ENCODE data around the gene AKR1B1.

The AKR1B1 gene

GRCh38 chr7:134443396-134444070 is 15.4 kb downstream of the AKR1B1 start:
- DNase-seq, result no peak

- DNase-seq, result no peak
These were observed 16.3 kb downstream of the AKR1B1 start for GRCh38 chr7:134442441-134443220.

GRCh38 chr7:134441264-134441663 is 17.6 kb downstream of the AKR1B1 start:
- no peak for DNase-seq

- DNase-seq, result no peak
These were observed 18.4 kb downstream of the AKR1B1 start for GRCh38 chr7:134440476-134440875.

GRCh38 chr7:134440067-134440466 is 18.8 kb downstream of the AKR1B1 start:
- no peak for DNase-seq

DNA sequence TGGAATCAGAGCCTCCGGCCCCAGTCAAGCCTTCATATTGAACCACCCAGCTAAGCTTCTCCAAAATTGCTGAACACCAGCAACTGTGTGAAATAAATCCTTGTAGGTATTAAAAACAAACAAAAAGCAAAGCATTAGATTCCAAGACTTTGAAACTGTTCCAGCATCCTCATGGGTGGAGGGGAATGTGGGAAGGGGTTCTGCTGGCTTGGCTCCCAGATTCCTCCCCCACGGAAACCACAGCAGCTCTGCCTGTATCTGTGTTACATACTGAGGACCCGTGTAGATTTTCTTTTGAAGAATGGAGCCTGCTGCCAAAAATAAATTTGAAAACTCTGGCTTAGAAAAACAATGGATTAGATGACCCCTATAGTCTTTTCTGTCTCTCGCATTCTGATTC is 20.0 kb downstream of the AKR1B1 start:
- no peak for DNase-seq

DNA sequence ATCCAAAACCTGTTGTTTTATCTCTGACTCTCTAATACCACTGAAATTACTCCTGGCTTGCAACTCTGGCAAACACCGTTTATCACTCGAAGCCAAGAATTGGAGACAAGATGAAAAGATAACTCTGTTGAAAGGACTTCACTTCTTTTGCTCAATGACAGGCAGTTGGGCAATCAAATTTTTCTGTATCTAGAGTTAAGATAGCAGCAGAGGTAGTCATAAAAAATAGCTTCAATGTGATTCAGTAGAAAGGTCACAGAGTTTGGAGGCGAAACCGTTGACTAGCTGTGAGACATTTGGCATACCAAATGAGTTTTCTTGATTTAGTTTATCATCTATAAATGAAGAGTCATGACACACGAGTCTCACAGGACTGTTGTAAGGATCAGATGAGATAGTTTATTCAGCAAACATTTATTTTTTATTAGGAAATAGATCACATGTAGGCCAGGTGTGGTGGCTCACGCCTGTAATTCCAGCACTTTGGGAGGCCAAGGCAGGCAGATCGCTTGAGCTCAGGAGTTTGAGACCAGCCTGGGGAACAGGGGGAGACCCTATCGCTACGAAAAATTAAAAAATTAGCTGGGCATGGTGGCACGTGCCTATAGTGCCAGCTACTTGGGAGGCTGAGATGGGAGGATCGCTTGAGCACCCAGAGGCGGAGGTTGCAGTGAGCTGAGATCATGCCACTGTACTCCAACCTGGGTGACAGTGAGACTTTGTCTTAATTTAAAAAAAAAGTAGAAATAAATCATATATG is 23.6 kb downstream of the AKR1B1 start:
- no peak for DNase-seq

- no peak for DNase-seq
These were observed 24.2 kb downstream of the AKR1B1 start for GRCh38 chr7:134434701-134435100.

GRCh38 chr7:134433430-134433829 is 25.5 kb downstream of the AKR1B1 start:
- no peak for DNase-seq

DNA sequence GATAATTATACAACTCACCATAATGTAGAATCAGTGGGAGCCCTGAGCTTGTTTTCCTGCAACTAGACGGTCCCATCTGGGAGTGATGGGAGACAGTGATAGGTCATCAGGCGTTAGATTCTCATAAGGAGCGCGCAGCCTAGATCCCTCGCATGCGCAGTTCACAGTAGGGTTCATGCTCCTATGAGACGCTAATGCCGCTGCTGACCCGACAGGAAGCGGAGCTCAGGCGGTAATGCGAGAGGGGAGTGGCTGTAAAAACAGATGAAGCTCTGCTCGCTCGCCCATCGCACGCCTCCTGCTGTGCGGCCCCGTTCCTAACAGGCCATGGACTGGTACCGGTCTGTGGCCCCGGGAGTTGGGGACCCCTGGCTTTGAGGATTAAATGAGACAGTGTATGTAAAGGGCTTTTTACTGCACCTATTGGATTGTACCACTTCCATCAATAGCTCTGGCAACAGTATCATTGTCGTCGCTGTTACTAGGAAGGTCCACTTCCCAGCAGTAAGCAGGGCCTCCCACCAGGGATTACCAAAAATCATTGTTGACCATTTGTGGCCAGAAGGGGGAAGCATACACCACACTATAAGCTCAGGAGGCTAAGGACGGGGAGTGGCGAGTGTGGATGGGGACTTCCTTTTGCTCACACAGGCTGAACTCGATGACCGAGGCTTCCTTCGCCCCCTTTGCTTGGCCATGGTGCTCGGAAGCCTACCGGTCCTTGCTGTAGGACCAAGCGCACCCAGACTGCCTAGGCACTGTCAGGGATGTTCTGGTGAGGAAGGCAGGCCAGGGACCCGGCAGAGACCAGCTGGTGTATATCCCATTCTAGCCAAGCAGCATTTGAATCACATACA is 26.4 kb downstream of the AKR1B1 start:
- peak; percentile 86 for DNase-seq

DNA sequence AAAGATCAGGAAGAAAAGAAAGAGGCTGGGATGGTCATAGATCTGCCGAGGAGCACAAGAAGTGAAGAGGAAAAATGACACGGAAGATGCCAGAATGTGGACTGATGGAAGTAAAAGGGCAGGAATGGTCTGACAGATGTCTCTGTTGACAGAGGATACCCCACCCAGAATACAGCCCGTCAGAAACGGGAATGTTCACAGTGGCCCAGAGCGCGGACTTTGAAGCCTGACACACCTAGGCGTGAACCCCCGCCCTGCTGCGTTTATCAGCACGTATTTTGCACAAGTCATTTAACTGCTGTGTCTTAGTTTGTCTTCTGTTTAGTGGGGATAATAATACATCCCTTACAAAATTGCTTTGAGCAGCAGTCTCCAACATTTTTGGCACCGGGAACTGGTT is 27.1 kb downstream of the AKR1B1 start:
- no peak for DNase-seq

GRCh38 chr7:134429481-134429880 is 29.4 kb downstream of the AKR1B1 start:
- no peak for DNase-seq

GRCh38 chr7:134428942-134429341 is 30.0 kb downstream of the AKR1B1 start:
- no peak for DNase-seq

DNA sequence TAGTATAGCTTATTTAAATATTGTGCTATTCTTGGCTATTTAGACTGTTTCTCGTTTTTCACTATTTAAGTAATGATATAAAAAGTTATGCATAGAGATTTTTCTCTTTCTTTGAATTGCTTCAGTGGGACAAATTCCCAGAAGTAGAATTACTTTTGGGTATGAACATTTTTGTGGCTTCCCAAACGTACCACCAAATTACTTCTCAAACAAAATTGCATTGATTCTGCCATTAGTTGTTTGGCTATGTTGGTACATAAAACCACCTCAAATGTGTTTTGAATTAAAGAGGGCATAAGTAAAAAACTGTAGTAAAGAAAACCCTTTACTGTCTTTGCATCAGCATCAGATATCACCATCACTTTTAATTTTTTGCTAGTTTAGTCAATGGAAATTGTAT is 31.0 kb downstream of the AKR1B1 start:
- DNase-seq, result no peak

DNA sequence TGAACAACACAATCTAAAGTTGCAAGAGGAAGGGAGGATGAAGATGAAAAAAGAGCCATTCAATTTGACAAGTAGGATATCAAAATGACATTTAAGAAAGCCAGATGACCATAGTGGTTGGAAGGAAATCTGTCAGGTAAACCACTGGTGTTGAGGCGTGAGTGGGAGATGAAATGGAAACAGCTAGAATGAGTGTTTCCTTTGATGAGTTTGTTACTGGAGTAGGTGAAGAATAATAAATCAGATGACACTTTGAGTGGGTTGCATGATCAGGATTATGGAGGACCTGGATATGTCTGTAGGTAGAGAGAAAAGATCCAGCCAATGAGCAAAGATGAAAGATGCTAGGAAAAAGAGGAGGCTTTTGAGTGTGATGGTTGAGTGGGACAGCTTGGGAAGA is 33.1 kb downstream of the AKR1B1 start:
- no peak for DNase-seq

DNA sequence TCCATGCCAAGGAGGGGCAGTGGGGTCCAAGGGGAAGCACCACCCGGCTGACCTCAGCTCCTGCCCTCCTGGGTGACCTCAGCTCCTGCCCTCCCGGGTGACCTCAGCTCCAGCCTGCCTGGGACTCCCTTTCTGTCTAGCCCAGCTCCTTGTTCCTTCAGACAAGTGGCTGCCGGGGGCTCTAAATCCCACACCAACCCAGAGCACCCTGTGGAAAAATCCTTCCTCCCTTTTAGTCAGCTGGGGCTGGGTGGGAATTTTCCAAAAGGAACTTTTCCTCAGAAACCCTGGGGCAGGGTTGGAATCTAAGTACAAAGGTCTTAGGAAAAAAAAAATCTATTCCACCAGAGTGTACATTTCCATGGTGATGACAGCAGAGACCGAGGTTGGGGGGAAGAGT is 36.3 kb downstream of the AKR1B1 start:
- no peak for DNase-seq

DNA sequence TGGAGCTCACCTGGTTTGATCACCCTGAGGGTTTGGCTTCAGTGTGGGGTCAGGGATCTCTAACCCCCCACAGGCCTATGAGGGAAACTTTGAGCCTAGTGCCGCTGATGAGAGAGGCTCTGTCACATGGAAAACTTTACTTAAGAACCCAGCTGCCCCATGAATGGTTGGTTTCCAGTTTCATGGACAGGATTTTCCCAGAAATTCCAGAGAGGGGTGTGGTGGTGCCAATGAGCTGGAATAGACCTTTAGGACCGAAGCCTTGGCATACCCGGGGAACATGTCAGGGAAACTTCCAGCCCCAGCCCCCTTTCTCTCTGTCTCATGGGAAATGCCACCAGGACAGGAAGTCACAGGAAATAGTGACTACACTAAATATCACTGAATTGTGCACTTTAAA is 36.9 kb downstream of the AKR1B1 start:
- no peak for DNase-seq

GRCh38 chr7:134420424-134421125 is 38.3 kb downstream of the AKR1B1 start:
- peak; percentile 39 for DNase-seq

GRCh38 chr7:134419875-134420274 is 39.0 kb downstream of the AKR1B1 start:
- DNase-seq, result no peak

GRCh38 chr7:134419085-134419484 is 39.8 kb downstream of the AKR1B1 start:
- no peak for DNase-seq

DNA sequence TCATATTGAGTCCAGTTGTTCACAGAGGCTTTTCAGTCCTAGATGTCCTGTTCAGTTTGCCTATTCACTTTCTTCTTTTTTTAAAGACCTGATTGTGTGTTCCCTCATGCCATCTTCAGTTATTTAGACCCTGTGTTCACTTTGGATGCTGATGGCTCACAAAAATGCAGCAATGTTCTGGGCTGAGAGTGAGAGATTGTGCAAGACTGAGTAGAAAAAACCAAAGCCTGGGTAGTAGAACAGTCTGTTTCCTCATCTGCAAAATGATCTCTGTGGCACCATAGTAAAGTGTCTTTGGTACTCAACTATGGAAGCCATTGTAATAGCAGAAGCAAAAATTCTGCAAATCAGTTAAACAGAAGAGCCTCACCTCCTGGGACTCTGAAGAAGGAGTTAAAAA is 43.2 kb downstream of the AKR1B1 start:
- DNase-seq, result no peak

DNA sequence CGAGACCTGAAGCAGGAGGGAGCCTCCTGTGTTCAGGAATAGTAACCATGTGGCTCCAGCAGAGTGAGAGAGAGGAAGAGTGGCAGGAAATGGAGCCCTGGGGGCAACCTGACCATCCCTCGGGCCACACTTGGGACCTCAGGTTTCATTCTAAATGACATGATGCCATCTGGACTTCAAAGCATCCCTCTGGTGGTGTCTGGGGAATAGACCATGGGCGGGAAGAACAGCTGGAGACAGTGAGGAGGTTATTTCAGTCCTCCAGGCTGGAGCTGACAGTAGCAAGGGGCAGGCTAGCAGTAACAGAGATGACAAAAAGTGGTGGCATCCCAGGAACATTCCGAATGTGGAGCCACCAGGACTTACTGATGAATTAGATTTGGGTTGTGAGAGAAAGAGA is 44.8 kb downstream of the AKR1B1 start:
- DNase-seq, result no peak

Measured in OCI-M1 (cell line).